ENCODE measurements around the gene EXD2.
"Not testable (repeated sequence)": the region's sequence is repeated elsewhere in the genome, so short reads cannot be mapped to it uniquely, and the experiment has no call there.

GRCh38 chr14:69277356-69277755 is 86.1 kb downstream of the EXD2 start:
- not testable (repeated sequence) for TF ChIP-seq MAX, CTCF (IDR thresholded peaks at IDR 0.05; ENCODE audit: low read depth, low read length)
